Left kidney (tissue), 2 donors: ENCODE data around the gene KIF26A. TPM values are rescaled to one million over a fixed set of nuclear protein-coding genes. Genes with fewer than 3 reads are reported as not detected.

Source experiments
- DNase-seq: peaks from one replicate; pipeline ENCODE4 v3.0.0-alpha.2; 2013
- polyA plus RNA-seq: library from polyadenylated mRNA; unstranded; fragments of 120-200 nt; gene quantifications from one replicate; pipeline ENCODE4 v1.2.1, GENCODE V29; 2013; ENCODE audit not compliant: insufficient read length

KIF26A gene
- polyA plus RNA-seq, 1 donor: 6.4 TPM

DNA sequence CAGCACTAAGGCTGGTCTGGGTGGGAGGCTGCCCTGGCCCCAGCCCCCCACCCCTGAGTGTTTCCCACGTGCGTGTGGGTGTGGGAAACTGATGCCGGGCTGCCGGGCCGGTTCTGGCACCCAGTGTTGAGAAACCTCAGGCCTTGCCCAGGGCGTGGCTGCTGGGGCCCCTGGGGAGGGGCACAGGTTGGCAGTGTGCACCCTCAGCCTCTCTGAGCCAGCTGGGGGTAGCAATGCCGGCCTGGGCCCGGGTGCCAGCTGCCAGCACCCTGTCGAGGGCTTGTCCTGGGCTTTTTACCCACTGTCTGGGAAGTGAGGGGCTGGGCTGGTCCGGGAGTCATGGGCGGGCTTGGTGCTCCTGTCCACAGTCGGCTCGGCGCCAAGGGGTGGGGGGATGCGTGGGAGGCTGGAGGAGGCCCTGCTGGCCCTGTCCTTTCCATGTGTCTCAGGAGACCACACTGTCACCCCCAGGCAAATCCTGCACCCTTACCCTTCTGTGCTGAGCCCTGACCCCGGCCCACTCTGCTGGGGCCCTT lies 37.2 kb upstream of the KIF26A start:
- DNase-seq: no peak

GRCh38 chr14:104101651-104102281 lies 36.6 kb upstream of the KIF26A start:
- no peak for DNase-seq

- no peak for DNase-seq
Observed at GRCh38 chr14:104102282-104102914, 36.0 kb upstream of the KIF26A start.

- DNase-seq: no peak
Observed at GRCh38 chr14:104103061-104103445, 35.3 kb upstream of the KIF26A start.

DNA sequence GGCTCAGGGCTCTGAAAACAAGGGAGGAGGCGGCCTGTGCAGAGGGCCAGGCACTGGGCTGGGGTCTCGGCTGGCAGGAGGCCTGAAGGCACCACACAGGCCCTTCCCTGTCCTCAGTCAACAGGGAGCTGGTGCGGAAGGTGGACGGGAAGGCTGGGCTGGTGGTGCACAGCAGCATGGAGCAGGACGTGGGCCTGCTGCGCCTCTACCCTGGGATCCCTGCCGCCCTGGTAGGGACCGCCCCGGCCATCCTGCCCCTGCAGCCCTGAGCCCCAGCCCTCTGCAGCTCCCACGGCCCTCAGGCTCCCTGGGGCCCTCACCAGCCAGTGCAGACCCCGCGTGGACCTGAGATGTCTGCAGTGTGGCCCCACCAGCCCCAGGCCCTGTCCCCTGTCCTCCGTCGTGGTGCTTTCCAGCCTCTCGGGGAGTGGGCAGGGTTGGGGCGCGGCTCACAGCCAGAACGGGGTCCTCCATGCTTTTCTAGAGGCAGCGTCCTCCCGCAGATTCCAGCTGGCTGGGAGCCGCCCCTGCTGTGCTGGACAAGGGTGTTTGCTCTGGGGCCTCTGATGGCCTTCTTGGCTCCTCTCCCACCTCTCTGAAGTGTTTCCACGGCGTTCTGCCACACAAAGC lies 34.8 kb upstream of the KIF26A start:
- DNase-seq: no peak

DNA sequence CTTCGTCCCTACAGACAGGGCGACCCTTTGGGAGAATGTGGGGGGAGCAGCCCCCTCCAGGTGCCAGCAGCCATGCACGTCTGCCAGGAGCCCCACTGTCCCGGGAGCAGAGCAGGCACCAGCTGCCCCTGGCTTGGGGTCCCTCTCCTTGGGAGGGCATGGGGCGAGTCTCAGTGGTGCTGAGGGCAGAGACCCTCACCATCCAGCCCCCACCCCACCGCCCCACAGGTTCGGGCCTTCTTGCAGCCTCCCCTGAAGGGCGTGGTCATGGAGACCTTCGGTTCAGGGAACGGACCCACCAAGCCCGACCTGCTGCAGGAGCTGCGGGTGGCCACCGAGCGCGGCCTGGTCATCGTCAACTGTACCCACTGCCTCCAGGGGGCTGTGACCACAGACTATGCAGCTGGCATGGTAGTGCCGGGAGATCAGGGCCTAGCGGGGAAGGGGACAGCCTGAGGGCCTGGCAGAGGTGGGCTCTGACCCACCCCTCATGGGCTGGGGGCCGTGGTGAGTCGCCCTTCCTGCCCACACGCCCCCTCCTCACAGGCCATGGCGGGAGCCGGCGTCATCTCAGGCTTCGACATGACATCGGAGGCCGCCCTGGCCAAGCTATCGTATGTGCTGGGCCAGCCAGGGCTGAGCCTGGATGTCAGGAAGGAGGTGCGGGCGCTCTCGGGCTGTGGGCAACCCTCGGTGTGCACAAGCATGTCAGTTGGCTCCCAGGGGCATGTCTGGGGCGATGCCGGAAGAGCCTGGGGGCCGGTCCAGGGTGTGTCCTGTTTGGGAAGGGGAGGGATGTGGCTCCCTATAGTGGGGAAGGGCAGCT lies 34.1 kb upstream of the KIF26A start:
- DNase-seq: no peak

DNA sequence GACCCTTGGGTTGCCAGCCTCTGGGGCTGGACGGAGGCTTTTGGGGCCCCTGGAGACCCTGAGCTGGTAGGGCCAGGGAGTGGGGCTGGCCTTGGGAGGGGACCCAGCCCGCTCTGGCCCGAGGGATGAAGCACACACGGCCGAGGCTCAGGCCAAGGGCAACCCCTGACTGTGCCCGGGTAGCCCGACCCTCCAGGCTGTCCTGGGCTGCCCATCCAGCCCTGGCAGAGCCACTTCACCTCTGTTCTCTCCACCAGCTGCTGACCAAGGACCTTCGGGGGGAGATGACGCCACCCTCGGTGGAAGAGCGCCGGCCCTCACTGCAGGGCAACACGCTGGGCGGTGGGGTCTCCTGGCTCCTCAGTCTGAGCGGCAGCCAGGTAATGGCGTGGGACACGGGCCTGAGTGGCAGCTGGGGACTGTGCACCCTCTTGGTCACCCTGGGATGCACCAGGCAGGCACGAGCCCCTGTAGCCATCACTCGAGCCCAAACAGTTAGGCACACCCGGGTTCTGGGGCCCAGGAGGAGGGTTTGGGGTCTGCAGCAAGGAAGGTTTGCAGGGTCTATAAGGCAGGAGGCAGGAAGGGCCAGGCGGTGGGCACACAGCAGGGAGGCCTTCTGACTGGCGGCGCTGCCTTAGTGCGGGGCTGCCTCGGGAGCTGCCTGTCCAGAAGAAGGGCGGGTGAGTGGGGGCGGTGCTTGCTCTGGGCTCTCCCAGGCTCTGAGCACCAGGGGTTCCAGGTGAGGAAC lies 33.1 kb upstream of the KIF26A start:
- DNase-seq: no peak

GRCh38 chr14:104105822-104106470 lies 32.4 kb upstream of the KIF26A start:
- DNase-seq: no peak

DNA sequence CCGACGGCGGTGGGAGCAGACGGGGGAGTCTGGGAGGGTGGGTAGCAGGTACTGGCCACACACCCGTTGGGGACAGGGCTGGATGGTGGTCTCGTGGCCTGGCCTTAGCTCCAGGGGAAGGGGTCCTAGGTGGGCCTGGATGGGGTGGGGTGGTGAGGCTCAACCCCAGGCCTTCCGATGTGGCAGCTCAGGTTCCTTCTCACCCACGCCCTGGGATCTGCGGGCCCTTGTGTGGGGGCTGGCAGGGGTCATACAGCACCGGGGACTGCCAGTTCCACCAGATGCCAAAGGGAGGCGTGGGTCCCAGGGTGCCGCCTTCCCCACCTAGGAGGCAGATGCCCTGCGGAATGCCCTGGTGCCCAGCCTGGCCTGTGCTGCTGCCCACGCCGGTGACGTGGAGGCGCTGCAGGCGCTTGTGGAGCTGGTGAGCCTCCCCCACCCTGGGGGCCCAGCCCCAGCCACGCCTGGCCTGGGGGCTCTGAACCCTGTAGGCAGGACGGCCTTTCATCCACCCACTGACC lies 31.9 kb upstream of the KIF26A start:
- DNase-seq: no peak

GRCh38 chr14:104107101-104107581 lies 31.2 kb upstream of the KIF26A start:
- no peak for DNase-seq

- no peak for DNase-seq
Observed at GRCh38 chr14:104107611-104108569, 30.5 kb upstream of the KIF26A start.

DNA sequence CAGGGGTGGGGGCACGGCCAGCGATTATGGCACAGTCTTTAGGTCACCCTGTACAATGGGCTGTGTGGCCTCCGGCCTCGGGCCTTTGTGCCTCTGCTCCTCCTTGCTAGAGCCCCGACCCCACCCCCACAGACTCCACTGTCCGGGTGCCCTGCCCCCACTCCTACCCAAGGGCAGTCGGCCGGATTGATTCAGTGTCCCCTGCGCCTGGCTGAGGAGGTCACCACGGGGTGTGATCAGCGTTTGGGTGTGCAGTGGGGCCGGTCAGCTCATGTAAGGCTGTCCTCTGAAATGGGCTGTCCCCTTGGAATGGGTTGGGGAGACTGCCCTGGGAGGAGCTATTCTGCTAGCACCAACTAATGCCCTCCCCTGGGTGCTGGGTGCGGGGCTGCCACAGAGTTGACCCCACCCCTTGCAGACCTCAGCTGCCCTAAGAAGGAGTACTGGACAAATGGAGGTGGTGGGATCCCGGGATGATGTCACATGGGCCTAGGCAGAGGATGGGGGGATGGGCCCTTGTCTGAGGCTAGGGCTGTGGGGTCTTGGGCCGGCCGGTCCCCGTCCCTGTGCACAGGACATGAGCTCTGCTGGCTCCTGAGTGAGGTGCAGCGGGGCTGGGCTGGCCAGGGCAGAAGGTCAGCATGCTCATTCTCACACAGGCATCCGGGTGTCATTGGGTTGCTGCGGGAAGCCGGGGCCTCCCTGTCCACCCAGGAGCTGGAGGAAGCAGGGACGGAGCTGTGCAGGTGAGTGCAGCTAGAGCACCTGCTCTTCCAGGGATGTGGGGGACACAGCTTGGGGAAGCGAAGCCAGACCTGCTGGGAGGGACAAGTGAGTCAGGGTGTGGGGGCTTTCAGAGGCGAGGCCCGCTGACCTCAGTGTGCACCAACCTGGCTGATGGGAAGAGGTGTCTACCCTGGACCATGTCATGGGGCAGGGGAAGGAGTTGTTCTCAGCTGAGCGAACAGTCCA lies 29.5 kb upstream of the KIF26A start:
- DNase-seq: no peak

DNA sequence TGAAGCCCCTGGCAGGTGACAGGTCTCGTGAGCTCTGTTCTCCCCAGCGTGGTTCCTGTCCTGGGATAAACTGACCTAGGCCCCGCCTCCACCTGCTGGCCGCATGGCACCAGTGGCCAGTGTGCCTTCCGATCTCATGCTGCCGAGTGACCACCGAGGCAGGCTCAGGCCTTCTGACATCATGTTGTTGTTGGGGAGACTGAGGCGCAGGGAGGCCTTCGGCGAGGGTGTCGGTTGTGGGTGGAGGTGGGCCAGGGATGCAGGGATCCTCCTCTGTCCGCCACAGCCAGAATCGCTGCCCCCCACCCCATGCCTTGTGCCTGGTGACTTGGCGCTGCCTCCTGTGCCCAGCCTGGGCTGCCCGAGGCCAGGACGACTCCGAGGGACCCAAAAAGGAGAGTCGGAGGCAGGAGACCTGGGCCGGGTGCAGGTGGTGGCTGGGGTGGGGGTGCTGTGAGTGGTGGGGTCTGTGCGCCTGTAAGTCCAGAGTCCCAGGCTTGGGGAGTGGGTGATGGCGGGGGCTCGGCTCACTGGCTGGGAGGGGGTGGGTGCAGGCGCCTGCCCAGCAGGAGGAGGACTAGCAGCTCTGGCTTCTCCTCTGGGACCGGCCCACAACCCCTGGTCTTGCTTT lies 28.5 kb upstream of the KIF26A start:
- no peak for DNase-seq

DNA sequence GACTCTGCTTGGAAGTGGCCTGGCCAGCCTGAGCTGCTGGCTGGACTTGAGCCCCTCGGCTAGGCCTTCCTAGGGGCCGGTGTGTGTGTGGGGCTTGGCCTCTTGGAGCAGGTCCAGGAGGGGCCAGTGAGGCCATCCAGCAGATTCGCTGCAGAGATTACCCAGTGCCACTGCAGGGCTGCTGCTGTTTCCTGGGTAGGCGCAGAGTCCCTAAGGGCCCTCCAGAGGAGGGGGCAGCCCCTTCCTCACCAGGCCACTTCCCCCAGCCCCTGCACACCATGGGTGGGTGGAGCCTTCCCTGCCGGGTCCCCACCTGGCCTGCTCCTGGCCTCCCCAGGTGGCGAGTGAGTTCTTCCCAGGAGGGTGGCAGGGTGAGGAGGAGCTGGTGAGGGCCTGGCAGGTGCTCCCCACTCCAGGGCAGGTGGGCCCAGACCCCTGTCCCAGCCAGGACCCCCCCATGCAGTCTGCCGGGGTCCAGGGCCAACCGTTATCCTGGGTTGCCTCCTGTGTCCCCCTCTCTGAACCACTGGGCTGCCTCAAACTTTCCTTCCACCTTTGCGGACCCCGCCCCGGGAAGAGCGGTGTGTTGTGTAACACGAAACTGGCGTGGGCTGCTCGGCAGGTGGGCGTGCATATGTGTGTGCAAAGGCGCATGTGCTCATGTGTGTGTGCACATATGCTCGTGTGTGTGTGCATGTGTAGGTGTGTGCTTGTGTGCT lies 27.7 kb upstream of the KIF26A start:
- no peak for DNase-seq

DNA sequence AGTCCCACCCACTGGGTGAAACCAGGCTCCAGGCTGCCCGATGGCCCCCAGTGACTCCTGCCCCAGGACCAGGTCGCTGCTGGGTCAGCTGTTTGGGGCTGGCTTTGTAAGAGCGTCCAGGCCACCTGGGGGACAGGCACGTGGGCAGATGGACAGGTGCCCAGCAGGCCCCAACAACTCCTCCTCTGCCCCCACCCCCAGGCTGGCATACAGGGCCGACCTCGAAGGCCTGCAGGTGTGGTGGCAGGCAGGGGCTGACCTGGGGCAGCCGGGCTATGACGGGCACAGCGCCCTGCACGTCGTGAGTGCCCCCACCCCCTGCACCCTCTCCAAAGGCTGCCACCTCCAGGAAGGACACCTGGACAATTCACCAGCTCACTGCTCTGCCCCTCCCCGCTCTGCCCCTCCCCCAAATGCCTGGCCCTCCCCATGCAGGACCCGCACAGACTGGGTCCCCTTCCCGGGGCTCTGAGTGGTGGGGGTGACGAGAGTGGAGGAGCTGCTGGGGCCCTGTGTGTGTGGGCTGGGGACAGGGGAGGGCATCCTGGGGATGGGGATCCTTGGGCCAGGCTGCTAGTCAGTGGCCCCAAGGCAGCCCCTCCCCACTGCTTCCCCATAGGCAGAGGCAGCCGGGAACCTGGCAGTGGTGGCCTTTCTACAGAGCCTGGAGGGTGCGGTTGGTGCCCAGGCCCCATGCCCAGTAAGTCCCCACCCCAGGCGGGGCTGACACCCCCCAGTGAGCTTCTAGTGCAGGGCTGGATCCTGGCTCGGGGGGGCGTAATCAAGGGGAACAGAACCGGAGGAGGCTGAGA lies 26.9 kb upstream of the KIF26A start:
- no peak for DNase-seq

DNA sequence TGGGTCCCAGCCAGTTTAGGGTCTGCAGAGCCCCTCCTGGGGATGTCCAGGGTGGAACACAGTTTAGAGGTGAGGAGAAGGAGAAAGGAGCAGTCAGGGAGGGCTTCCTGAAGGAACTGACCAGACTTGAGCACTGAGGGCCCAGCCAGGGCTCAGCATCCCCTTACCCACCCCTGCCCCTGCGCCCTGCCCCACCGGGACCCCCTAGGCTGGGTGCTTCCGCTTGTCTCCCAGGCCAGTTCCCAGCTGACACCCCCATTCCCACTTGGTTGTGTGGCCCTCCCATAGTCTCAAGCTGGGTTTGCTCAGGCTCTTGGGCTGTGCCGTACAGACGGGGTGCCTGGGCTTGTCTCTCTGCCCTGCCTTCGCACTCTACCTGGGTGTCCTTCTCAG lies 26.3 kb upstream of the KIF26A start:
- no peak for DNase-seq
